ENCODE measurements around the gene ACAP1.

GRCh38 chr17:7308625-7309433 lies 27.5 kb upstream of the ACAP1 start:
- TF ChIP-seq CTCF (IDR thresholded peaks at IDR 0.05; ENCODE audit: low read depth, low read length) (no peak), EZH2phosphoT487 (IDR thresholded peaks at IDR 0.05; ENCODE audit: low read depth) (no peak)
